ENCODE data around the gene TIRAP.

Gene TIRAP

DNA sequence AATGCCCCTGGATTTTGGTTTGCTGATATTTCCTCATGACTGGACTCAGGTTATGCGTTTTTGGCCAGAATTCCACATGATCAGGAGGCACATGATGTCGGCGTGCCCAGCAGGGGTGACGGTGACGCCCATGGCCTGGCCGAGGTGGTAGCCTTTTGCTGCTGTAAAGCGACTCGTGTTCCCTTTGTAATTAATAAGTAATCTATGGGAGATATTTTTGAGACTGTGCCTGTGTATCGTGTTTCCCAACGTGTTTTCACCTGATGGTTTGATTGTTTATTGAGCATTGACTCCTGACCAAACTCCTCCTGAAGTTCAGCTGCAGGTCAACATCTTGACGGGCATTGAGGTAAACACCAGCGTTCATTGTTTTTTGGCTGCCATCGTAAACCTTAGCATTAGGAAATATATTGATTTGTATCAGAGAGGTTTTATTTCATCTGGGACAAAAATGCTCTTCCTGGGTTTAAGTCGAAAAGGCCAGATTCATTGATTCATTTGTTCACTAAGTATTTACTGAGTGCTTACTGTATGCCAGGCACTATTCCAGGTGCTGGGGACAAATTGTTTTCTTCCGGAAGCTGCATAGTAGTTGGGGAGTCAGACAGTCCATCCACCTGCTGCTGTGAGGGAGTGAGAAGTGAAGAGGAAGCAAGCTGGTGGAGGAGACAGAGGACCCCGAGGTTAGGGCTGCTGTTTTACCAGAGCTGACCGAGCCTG lies 44.5 kb downstream of the TIRAP start:
- DNase-seq = no peak

- DNase-seq = no peak
These were observed 45.1 kb downstream of the TIRAP start for GRCh38 chr11:126328001-126328390.

- DNase-seq = no peak
These were observed 45.6 kb downstream of the TIRAP start for GRCh38 chr11:126328444-126328843.

DNA sequence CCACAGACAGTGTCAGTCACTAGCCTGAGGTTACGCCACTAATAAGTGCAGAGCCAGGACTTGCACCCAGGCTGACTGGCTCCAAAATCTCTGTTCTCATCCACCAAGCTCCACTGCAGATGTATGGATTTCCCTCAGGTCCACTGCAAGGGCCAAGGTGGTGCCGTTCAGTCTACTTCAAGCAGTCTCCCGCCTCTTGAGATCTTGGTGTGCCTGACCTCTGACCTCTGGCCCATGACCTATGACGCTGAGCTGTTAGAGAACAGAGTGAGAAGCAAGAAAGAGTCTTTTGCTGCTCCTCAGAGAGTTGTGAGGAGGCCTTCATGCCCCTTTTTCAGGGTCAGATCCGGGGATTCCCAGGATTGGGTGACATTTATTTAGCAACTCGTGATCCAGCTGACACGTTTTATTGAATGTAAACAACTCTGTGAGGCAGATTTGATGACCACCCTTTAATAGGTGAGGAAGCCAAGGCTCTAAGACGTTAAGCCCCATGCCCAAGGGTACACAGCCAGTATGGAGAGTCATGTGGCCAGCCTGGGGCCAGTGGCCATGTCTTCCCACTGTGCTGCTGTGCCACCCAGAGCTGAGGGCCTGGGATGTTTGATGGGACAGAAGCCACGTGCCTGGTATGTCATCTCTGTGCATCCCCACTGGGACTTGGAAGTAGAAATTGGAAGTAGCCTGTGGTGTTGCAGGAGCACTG lies 46.2 kb downstream of the TIRAP start:
- no peak for DNase-seq

DNA sequence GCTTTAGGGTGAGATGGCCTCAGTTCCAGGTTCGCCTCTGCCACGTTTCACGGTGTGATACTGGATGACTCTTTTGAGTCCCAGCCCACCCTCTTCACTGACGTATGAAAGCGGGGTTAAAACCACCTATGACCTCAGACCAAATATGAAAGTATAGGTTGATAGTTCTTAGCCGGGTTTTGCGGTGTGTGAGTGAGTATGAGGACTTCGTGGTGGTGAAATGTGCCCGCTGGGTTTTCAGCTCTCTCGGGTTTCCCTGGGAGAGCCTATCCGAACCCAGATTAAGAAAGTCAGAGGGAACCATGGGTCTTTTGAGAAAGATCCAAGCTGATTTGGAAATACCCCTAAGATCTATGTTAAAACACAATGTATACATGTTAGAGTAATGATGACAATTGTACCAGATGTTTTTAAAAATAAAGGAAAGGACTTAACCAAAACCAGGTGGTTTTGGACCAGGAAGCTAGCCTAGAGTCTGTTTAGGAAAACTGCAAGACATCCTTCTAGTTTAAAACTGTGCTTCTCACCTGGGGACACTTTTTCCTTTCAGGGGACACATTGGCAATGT lies 46.8 kb downstream of the TIRAP start:
- no peak for DNase-seq

DNA sequence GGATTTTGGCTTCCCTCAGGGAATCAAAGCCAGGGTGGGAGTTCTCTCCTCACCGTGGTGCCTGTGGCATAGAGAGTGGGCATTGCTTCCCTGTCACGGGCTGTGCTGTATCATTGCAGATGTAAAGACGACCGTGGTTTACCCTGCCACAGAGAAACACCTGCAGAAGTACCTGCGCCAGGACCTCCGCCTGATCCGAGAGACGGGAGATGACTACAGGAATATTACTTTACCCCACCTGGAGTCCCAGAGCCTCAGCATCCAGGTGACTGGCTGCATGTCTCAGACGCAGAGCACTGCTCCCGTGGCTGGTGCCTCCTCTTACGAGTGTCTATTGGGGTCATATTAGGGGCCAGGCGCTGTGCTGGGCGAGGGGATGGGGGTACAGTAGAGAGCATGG lies 48.4 kb downstream of the TIRAP start:
- no peak for DNase-seq

- DNase-seq = no peak
These were observed 49.4 kb downstream of the TIRAP start for GRCh38 chr11:126332221-126332711.

DNA sequence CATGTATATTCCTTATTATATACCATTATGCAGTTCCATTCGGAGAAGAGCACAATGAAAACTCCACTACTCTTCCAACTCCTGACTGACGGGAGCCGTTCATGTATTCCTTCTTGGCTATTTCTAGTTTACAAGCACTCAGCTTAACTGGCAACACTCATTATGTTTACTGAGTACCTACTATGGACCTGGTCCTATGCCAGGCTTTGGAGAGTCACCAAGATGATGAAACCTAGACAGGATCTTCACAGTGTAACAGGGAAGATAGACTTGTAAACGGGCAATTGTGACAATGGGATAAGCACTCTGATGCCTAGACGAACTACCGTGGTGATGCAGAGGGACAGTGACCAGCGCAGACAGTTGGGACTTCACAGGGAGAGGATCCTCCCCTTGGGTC lies 50.2 kb downstream of the TIRAP start:
- DNase-seq = no peak

DNA sequence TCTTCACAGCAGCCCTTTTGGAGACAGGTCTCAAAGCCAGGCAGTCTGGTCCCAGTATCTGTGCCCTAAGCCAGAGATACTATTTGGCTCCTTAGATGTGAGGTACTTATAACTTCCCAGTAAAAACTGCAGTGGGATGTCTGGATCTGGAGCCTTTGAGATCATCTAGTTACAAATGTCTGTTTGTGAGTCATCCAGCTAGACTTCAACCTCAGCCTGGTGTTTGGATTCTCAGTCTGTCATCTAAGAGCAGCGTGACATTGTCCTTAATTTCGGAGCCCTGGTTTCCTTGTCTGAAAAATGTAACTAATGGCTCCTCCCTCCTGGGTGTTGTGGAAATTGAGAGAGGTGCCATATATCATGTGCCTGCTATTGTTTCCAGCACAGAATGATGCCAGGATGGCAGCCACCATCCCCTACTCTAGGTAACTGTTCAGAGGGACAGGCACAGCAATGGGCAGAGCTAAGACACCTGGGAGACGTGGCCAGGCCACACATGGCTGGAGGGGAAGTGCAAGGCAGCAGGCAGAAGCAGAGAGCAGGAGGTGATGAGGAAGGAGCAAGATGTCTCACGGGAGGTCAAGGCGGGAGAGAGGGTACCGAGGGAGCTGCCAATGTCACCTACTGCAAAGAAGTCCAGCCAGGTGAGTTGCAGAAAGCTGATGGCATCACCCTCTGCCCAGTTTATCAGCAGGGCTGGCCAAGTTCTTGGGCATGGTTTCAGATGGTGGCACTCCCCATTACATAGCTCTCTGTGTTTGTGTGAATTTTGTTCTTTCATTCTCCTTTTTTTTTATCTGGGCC lies 52.0 kb downstream of the TIRAP start:
- no peak for DNase-seq

- no peak for DNase-seq
These were observed 52.5 kb downstream of the TIRAP start for GRCh38 chr11:126335463-126335760.

- DNase-seq = no peak
These were observed 53.2 kb downstream of the TIRAP start for GRCh38 chr11:126336138-126336541.

DNA sequence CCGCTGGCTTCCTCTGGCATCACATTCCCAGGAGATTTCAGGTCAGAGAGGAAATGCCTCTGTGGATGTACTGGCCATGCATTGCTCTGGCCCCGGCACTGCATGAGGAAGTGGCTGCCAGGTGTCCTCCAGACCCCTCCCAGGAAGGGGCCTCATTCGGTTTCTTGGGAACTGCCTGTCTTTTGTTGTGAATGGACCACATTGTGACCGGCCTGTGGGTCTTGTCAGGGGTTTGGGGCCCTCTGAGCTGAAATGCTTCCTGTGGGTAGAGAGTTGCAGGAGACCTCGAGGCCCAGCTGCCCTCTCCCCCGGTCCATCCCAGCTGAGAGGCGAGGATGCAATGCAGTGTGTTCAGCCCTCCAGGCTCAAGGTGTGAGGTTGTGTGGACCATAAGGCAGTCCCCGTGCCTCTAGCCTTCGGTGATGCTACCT lies 53.8 kb downstream of the TIRAP start:
- no peak for DNase-seq

DNA sequence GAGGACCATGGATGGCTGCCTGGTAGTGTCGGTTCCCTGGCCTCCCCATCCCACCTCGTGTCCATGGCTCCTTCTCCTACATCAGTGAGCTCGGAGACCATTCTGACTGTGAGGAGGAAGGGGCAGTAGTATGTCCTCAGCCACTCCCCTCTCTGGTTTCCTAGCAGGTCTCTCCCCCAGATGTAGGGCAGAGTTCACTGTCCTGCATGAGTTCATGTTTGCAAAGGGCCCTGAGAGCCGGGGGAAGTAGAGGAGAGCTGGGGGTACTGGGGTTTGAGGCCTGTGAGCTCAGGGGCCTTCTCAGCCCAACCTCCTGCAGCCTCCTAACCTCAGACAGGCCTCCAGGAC lies 54.2 kb downstream of the TIRAP start:
- no peak for DNase-seq

DNA sequence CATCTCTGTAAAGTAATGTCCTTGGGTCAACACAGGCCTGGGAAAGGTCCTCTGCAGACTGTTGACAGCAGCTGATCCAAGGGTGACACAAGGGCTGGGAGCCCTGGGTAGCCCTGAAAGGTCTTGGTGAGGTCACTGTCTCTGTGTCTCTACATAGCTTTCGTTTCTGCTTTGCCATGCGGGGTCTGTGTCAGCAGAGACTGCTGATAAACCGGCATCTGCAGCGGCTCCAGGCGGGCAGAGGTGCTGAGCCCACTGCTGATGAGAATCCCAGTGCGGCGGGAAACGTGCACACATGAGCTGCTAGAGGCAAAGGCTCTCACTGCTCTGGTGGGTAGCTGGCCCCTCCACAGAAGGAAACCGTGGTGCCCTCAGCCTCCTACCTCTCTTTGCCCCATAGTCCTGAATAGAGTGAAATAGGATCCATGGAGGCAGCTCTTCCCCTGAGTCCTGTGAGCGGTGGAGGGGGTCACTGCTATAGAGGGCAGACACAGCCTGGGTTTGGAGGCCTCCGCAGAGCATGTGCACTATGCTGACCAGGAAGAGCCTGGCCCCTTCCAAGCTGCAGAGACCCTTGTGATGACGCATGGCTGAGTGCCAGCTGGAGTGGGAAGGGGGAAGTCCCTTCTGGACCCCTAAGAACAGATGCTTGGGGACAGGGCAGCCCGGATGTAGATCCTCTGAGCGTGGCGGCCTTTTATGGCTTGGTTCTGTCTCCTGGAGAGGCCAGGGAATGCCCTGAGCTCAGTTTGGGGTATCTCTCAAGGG lies 54.8 kb downstream of the TIRAP start:
- no peak for DNase-seq

- DNase-seq = no peak
These were observed 55.6 kb downstream of the TIRAP start for GRCh38 chr11:126338346-126339055.

GRCh38 chr11:126339073-126339862 lies 56.4 kb downstream of the TIRAP start:
- no peak for DNase-seq

DNA sequence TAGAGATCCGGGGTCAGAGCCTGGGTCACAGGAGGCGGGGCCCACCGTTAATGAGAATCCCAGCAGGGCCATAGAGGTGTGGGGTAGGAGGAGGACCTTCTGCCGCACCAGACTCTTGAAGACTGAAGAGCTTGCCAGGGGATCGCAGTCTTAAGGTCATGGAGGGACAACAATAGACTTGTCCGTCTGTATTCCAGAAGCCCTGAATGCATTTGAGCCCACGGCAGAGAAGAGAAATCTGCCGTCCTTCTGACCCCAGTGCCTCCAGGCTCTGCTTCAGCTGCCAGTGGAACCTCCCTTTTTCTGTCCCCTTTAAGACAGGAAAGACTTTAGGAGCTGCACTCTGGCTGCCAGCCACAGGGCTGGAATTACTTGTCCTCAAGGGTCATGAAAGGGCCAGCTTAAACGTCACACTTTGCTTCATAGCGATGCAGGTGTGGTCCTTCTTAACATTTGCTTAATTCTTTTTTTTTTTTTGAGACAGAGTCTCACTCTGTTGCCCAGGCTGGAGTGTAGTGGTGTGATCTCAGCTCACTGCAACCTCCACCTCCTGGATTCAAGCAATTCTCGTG lies 57.1 kb downstream of the TIRAP start:
- no peak for DNase-seq

GRCh38 chr11:126340960-126341606 lies 58.2 kb downstream of the TIRAP start:
- no peak for DNase-seq

- no peak for DNase-seq
These were observed 58.9 kb downstream of the TIRAP start for GRCh38 chr11:126341760-126342161.

DNA sequence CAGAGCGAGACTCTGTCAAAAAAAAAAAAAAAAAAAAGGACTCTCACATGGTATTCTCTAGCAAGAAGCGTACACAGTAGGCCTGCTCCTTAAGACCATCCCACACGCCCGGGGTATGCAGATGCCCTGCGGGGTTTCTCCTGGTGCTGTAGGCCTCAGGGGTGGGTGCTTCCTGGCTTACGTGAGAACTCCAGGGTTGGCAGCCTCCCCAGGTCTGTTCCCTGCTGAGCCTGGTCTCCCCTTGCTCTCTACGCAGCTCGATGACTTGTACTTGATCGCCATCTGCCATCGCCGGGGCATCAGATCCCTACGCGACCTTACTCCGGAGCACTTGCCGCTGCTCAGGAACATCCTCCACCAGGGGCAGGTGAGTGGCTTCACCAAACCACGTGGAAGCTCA lies 60.2 kb downstream of the TIRAP start:
- DNase-seq = no peak

All from stimulated activated CD4-positive, alpha-beta T cell treated with anti-CD3 and anti-CD28 coated beads, Interleukin-4, amount 100 ng/mL, for 4 hours (primary cell).